Neuronal stem cell (in vitro differentiated cells): ENCODE measurements around the gene PCNA.

ENCODE experiments used
- DNase-seq: peaks from one replicate; pipeline ENCODE4 v3.0.0-alpha.2; 2013; ENCODE audit warnings: low spot score
- H2AFZ ChIP-seq: one replicate; pipeline ENCODE4 v1.6.1; 2013; ENCODE audit warnings: mild to moderate bottlenecking, low read length, inconsistent platforms
- H2AK5ac ChIP-seq: 2 replicates; pipeline ENCODE4 v1.6.1; 2013; ENCODE audit warnings: low read depth, mild to moderate bottlenecking, inconsistent platforms, low read length, moderate library complexity, mixed read lengths
- H2BK120ac ChIP-seq: 2 replicates; pipeline ENCODE4 v1.6.1; 2013; ENCODE audit warnings: low read depth, mild to moderate bottlenecking, inconsistent platforms, low read length, moderate library complexity, mixed read lengths
- H2BK12ac ChIP-seq: one replicate; pipeline ENCODE4 v1.6.1; 2013; ENCODE audit warnings: low read length, inconsistent platforms
- H2BK15ac ChIP-seq: 2 replicates; pipeline ENCODE4 v1.6.1; 2013; ENCODE audit warnings: mild to moderate bottlenecking, low read length, inconsistent platforms, mixed read lengths
- H2BK5ac ChIP-seq: one replicate; pipeline ENCODE4 v1.6.1; 2013; ENCODE audit warnings: inconsistent platforms, mild to moderate bottlenecking, low read length, moderate library complexity
- H3K14ac ChIP-seq: one replicate; pipeline ENCODE4 v1.6.1; 2013; ENCODE audit warnings: low read length, inconsistent platforms
- H3K18ac ChIP-seq: 2 replicates; pipeline ENCODE4 v1.6.1; 2013; ENCODE audit warnings: low read length, inconsistent platforms
- H3K23ac ChIP-seq: 2 replicates; pipeline ENCODE4 v1.6.1; 2013; ENCODE audit warnings: low read depth, mild to moderate bottlenecking, mixed read lengths, low read length, inconsistent platforms; ENCODE audit not compliant: poor library complexity
- H3K27ac ChIP-seq: replicated peaks from 3 replicates; pipeline ENCODE4 v1.5.1; 2013; ENCODE audit warnings: low read length, inconsistent platforms
- H3K27me3 ChIP-seq, 3 experiments: 2 replicates each; pipeline ENCODE4 v1.6.1; 2013; ENCODE audit warnings: low read length in 3 of 3, mild to moderate bottlenecking in 2 of 3, inconsistent platforms in 1 of 3, low read depth in 1 of 3, mixed read lengths in 1 of 3, moderate library complexity in 1 of 3; ENCODE audit not compliant: control insufficient read depth in 3 of 3, insufficient read depth in 3 of 3
- H3K36me3 ChIP-seq, 2 donors: replicated peaks in 1 of 2; 2 replicates each; pipeline ENCODE4 v1.6.1; 2013; ENCODE audit warnings: low read length in 2 of 2; ENCODE audit not compliant: control insufficient read depth in 2 of 2, insufficient read depth in 2 of 2
- H3K4ac ChIP-seq: 2 replicates; pipeline ENCODE4 v1.6.1; 2013; ENCODE audit warnings: inconsistent platforms, mild to moderate bottlenecking, low read length, moderate library complexity
- H3K4me1 ChIP-seq, 2 donors: 1 replicate in 1 of 2; 2 replicates in 1 of 2; pipeline ENCODE4 v1.6.1; 2013; ENCODE audit warnings: low read length in 2 of 2, low read depth in 1 of 2; ENCODE audit not compliant: control insufficient read depth in 2 of 2, insufficient read depth in 1 of 2
- H3K4me2 ChIP-seq: one replicate; pipeline ENCODE4 v1.6.1; 2013; ENCODE audit warnings: mild to moderate bottlenecking, low read length, inconsistent platforms; ENCODE audit not compliant: insufficient read depth, poor library complexity, severe bottlenecking
- H3K4me3 ChIP-seq, 2 donors: 2 replicates each; pipeline ENCODE4 v1.5.1; 2013; ENCODE audit warnings: low read length in 2 of 2, mild to moderate bottlenecking in 2 of 2, inconsistent platforms in 1 of 2, moderate library complexity in 1 of 2
- H3K79me1 ChIP-seq: one replicate; pipeline ENCODE4 v1.6.1; 2013; ENCODE audit warnings: low read depth, mild to moderate bottlenecking, inconsistent platforms, low read length, moderate library complexity
- H3K9ac ChIP-seq: one replicate; pipeline ENCODE4 v1.6.1; 2013; ENCODE audit warnings: mild to moderate bottlenecking, low read depth, low read length, inconsistent platforms; ENCODE audit not compliant: poor library complexity
- H3K9me3 ChIP-seq, 2 donors: replicated peaks in 1 of 2; 2 replicates each; pipeline versions ENCODE3 to v1.6.1; 2013; ENCODE audit warnings: low read length in 2 of 2, mild to moderate bottlenecking in 2 of 2, inconsistent platforms in 1 of 2, low read depth in 1 of 2, mixed read lengths in 1 of 2, moderate library complexity in 1 of 2; ENCODE audit not compliant: control insufficient read depth in 2 of 2, insufficient read depth in 1 of 2
- H4K8ac ChIP-seq: one replicate; pipeline ENCODE4 v1.6.1; 2013; ENCODE audit warnings: low read depth, mild to moderate bottlenecking, inconsistent platforms, low read length, moderate library complexity
- H4K91ac ChIP-seq: one replicate; pipeline ENCODE4 v1.6.1; 2013; ENCODE audit warnings: low read length, low read depth, mild to moderate bottlenecking, inconsistent platforms; ENCODE audit not compliant: poor library complexity
- WGBS, 2 donors: extraction: QIAGEN DNeasy Blood & Tissue Kit; methylation state at CpG; one replicate each; pipeline ENCODE4 v1.1.7; 2013; ENCODE audit warnings: missing lambda C conversion rate in 2 of 2, mixed read lengths in 1 of 2; ENCODE audit not compliant: insufficient read length in 2 of 2, insufficient replicate concordance in 1 of 2; ENCODE audit errors: extremely low coverage in 2 of 2; 5-methylcytosine and 5-hydroxymethylcytosine counted together

PCNA gene

DNA sequence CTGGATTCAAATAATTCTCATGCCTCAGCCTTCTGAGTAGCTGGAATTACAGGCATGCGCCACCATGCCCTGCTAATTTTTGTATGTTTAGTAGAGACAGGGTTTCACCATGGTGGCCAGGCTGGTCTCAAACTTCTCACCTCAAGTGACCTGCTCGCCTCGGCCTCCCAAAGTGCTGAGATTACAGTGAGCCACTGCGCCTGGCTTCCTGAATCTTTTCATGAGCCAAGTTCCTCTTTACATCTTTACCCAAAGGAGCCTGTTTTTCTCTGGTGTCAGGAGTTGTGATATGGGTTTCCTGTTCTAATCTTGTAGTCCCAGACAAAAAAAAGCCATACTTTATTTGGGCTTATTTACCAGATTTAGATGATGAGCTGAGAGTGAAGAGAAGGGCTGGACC lies 34.4 kb downstream of the PCNA start:
- Histone ChIP-seq H3K4me3 (no peak overlapping the region), H2AFZ (no peak overlapping the region), H3K23ac (no peak overlapping the region), H4K8ac (no peak overlapping the region), H3K14ac (no peak overlapping the region), H3K18ac (no peak overlapping the region), H2BK15ac (no peak overlapping the region), H2BK12ac (no peak overlapping the region), H3K4me1 (peaks cover 0 to 2% of the 10 kb centered on the region in 2 donors), H3K9ac (no peak overlapping the region), H3K27ac (no peak overlapping the region), H3K9me3 (no peaks in the 10 kb centered on the region), H3K27me3 (no peaks in the 10 kb centered on the region), H3K36me3 (peaks cover 0 to 2% of the 10 kb centered on the region in 2 donors), H3K4ac (no peak overlapping the region), H2AK5ac (no peak overlapping the region), H2BK5ac (no peak overlapping the region), H3K79me1 (no peaks in the 10 kb centered on the region), H2BK120ac (no peak overlapping the region), H4K91ac (no peak overlapping the region), H3K4me2 (no peak overlapping the region)
- WGBS, 2 donors = no CpG with 5 or more reads among the region's 4 CpGs
- no peak for DNase-seq

DNA sequence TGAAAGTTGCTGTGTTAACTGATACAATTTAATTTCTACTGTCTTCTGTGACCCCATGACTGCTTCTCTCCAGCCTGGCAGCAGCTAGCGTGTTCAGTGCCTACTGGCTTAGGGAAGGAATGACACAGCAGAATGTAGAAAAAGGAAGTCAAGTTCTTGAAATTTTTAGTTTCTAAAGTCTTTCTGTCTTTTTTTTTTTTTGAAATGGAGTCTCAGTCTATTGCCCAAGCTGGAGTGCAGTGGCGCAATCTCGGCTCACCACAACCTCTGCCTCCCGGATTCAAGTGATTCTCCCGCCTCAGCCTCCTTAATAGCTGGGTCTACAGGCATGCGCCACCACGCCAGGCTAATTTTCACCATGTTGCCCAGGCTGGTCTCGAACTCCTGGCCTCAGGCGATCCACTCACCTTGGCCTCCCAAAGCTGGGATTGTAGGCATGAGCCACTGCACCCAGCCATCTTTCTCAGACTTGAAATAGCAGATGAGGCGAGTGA lies 39.3 kb downstream of the PCNA start:
- H3K9me3 ChIP-seq = no peaks in the 10 kb centered on the region
- H2BK120ac ChIP-seq = no peak overlapping the region
- no peak overlapping the region for H2AK5ac ChIP-seq
- DNase-seq = no peak
- no peak overlapping the region for H2BK5ac ChIP-seq
- H3K23ac ChIP-seq = no peak overlapping the region
- H3K4me1 ChIP-seq = no peaks in the 10 kb centered on the region
- H4K91ac ChIP-seq = no peak overlapping the region
- no peak overlapping the region for H3K27ac ChIP-seq
- no peak overlapping the region for H2AFZ ChIP-seq
- no peak overlapping the region for H3K4me2 ChIP-seq
- H3K27me3 ChIP-seq = no peaks in the 10 kb centered on the region
- H3K14ac ChIP-seq = no peak overlapping the region
- no peak overlapping the region for H3K9ac ChIP-seq
- H3K79me1 ChIP-seq = no peaks in the 10 kb centered on the region
- no peak overlapping the region for H3K18ac ChIP-seq
- H4K8ac ChIP-seq = no peak overlapping the region
- H2BK15ac ChIP-seq = no peak overlapping the region
- no peak overlapping the region for H3K4me3 ChIP-seq
- H2BK12ac ChIP-seq = no peak overlapping the region
- WGBS, 2 donors = no CpG with 5 or more reads among the region's 10 CpGs
- no peaks in the 10 kb centered on the region for H3K36me3 ChIP-seq
- no peak overlapping the region for H3K4ac ChIP-seq

DNA sequence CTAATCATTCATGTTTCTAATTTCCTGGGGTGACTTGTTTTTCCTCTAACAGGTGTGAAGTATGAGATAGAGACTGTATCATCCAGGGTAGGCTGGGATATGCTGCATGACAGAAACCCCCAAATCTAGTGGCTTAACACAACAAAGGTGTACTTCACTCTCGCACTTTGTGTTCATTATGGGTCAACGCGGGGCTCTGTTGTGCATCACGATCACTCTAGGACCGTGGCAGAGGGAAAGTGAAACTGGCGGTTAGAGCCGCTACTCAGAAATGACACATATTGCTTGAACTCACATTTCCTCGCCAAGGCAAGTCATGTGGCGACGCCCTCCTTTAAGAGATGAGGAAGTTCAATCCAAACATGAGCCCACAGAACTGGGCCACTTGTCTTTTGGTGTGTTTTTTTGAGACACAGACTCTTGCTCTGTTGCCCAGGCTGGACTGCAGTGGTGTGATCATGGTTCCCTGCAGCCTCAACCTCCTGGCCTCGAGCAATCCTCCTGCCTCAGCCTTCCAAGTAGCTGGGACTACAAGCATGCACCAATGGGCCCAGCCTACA lies 41.3 kb downstream of the PCNA start:
- no peak overlapping the region for H2BK12ac ChIP-seq
- H2AK5ac ChIP-seq = no peak overlapping the region
- no peak overlapping the region for H4K8ac ChIP-seq

DNA sequence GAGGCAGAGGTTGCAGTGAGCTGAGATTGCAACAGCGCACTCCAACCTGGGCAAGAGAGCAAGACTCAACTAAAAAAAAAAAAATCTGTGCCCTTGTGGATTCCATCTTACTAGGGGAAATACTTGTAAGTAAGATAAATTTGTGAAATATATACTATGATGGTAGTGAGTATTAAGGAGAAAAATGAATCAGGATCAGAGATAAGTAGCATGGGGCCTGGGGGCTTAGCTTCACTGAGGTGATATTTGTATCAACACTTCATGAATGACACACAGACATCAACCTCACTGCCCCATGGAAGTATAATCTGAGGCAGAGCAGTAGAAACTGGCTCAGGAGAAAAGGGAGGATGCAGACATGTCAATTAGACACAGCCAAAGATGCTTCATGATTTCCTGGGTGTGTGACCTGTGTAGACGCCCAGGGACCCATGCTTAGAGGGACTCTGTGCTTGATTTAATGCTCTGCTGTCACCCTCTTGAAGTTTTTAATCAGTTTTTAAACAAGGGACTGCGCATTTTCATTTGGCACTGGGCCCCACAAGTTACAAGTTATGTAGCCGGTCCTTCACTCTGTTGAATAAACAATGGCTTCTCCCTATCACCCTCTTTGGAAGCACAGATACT lies 41.9 kb downstream of the PCNA start:
- H3K4ac ChIP-seq = no peak overlapping the region
- no peak overlapping the region for H2BK5ac ChIP-seq
- H2BK12ac ChIP-seq = no peak overlapping the region
- H2BK120ac ChIP-seq = no peak overlapping the region
- no peak overlapping the region for H3K4me2 ChIP-seq
- no peak overlapping the region for H3K9ac ChIP-seq
- no peak overlapping the region for H4K8ac ChIP-seq
- no CpG with 5 or more reads among the region's 4 CpGs for WGBS, 2 donors
- no peak overlapping the region for H2AK5ac ChIP-seq
- H3K23ac ChIP-seq = no peak overlapping the region
- H2AFZ ChIP-seq = no peak overlapping the region
- no peak overlapping the region for H3K14ac ChIP-seq
- no peak overlapping the region for H3K4me3 ChIP-seq
- H3K27ac ChIP-seq = no peak overlapping the region
- H4K91ac ChIP-seq = no peak overlapping the region
- no peak overlapping the region for H2BK15ac ChIP-seq
- H3K18ac ChIP-seq = no peak overlapping the region
- H3K36me3 ChIP-seq = no peaks in the 10 kb centered on the region
- DNase-seq = no peak
- no peaks in the 10 kb centered on the region for H3K4me1 ChIP-seq
- H3K79me1 ChIP-seq = no peaks in the 10 kb centered on the region
- H3K27me3 ChIP-seq = no peaks in the 10 kb centered on the region
- no peaks in the 10 kb centered on the region for H3K9me3 ChIP-seq

More for the DNA sequence above, 41.3 kb downstream of the PCNA start:
- no peak overlapping the region for H2BK5ac ChIP-seq
- H3K18ac ChIP-seq = no peak overlapping the region
- no peaks in the 10 kb centered on the region for H3K79me1 ChIP-seq
- no peak overlapping the region for H3K23ac ChIP-seq
- no peaks in the 10 kb centered on the region for H3K9me3 ChIP-seq
- no peak overlapping the region for H4K91ac ChIP-seq
- no peaks in the 10 kb centered on the region for H3K4me1 ChIP-seq
- H3K4ac ChIP-seq = no peak overlapping the region
- H3K9ac ChIP-seq = no peak overlapping the region
- no peaks in the 10 kb centered on the region for H3K36me3 ChIP-seq
- no CpG with 5 or more reads among the region's 11 CpGs for WGBS, 2 donors
- no peak overlapping the region for H2BK120ac ChIP-seq
- DNase-seq = no peak
- H2AFZ ChIP-seq = no peak overlapping the region
- no peak overlapping the region for H3K14ac ChIP-seq
- no peaks in the 10 kb centered on the region for H3K27me3 ChIP-seq
- no peak overlapping the region for H3K4me2 ChIP-seq
- H3K4me3 ChIP-seq = no peak overlapping the region
- H3K27ac ChIP-seq = no peak overlapping the region
- no peak overlapping the region for H2BK15ac ChIP-seq
